22Rv1 (cell line): ENCODE results near the gene IL17RB.

ENCODE experiments used
- ZFX ChIP-seq: fragments of 450-650 bp; IDR thresholded peaks from 2 replicates; pipeline ENCODE4 v1.6.1; 2017; ENCODE audit warnings: antibody characterized with exemption, borderline replicate concordance
- TF ChIP-seq, protein P1 (sequence below): fragments of 450-650 bp; IDR thresholded peaks from 2 replicates; pipeline ENCODE4 v1.5.1; 2017; ENCODE audit warnings: mild to moderate bottlenecking

DNA sequence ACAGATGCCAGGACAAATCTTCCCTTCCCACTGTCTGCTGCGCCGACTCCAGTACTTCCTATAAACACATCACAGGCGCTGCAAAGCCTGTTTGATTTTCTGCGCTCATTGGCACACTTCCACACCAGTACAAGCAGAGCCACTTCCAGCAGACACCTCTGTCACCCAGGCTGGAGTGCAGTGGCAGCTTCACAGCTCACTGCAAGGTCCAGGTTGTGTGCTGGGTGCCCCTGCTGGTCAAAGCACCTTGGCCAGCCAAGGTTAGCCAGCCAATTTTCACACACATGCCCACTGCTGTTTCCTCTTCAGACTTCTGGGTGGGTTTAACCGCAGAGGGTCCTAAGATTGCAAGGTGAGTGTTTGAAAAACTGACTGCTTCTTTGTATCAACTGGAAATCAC lies 5.1 kb upstream of the IL17RB start:
- no peak for TF ChIP-seq ZFX
- TF ChIP-seq, protein P1, sequence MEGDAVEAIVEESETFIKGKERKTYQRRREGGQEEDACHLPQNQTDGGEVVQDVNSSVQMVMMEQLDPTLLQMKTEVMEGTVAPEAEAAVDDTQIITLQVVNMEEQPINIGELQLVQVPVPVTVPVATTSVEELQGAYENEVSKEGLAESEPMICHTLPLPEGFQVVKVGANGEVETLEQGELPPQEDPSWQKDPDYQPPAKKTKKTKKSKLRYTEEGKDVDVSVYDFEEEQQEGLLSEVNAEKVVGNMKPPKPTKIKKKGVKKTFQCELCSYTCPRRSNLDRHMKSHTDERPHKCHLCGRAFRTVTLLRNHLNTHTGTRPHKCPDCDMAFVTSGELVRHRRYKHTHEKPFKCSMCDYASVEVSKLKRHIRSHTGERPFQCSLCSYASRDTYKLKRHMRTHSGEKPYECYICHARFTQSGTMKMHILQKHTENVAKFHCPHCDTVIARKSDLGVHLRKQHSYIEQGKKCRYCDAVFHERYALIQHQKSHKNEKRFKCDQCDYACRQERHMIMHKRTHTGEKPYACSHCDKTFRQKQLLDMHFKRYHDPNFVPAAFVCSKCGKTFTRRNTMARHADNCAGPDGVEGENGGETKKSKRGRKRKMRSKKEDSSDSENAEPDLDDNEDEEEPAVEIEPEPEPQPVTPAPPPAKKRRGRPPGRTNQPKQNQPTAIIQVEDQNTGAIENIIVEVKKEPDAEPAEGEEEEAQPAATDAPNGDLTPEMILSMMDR = peak; percentile 49
